Small intestine (tissue), 7 donors: ENCODE data around the gene AFTPH. TPM values are rescaled to one million over a fixed set of nuclear protein-coding genes. Genes with fewer than 3 reads are reported as not detected.

Experiments used
- DNase-seq, 2 donors: peaks; one replicate each; pipeline versions ENCODE4 v3.0.0 to v3.0.0-alpha.2; 2013
- FAIRE-seq: peaks from 2 replicates; lab custom pipeline; 2012; peaks lifted over from hg19 to GRCh38; lab: Jason Lieb, UNC
- H3K27ac ChIP-seq, 3 donors: one replicate each; pipeline ENCODE4 v1.5.1; 2013; ENCODE audit warnings: low read length in 2 of 3, mild to moderate bottlenecking in 2 of 3, control low read depth in 1 of 3, inconsistent platforms in 1 of 3, low read depth in 1 of 3, moderate library complexity in 1 of 3
- H3K27me3 ChIP-seq, 3 donors: one replicate each; pipeline ENCODE4 v1.6.1; 2013; ENCODE audit warnings: low read length in 3 of 3, inconsistent platforms in 1 of 3; ENCODE audit not compliant: control insufficient read depth in 3 of 3, insufficient read depth in 3 of 3
- H3K36me3 ChIP-seq, 3 donors: one replicate each; pipeline ENCODE4 v1.6.1; 2013; ENCODE audit warnings: low read length in 3 of 3, inconsistent platforms in 1 of 3, low read depth in 1 of 3, mild to moderate bottlenecking in 1 of 3, moderate library complexity in 1 of 3; ENCODE audit not compliant: control insufficient read depth in 3 of 3, insufficient read depth in 2 of 3
- H3K4me1 ChIP-seq, 3 donors: one replicate each; pipeline ENCODE4 v1.6.1; 2013; ENCODE audit warnings: low read length in 2 of 3, inconsistent platforms in 1 of 3, low read depth in 1 of 3, mild to moderate bottlenecking in 1 of 3, moderate library complexity in 1 of 3; ENCODE audit not compliant: control insufficient read depth in 3 of 3, insufficient read depth in 2 of 3
- H3K4me3 ChIP-seq, 3 donors: one replicate each; pipeline ENCODE4 v1.5.1; 2013; ENCODE audit warnings: low read length in 3 of 3, control low read depth in 1 of 3, inconsistent platforms in 1 of 3, low read depth in 1 of 3, mild to moderate bottlenecking in 1 of 3, moderate library complexity in 1 of 3
- H3K9me3 ChIP-seq, 2 donors: one replicate each; pipeline ENCODE4 v1.6.1; 2013; ENCODE audit warnings: low read depth in 1 of 2, low read length in 1 of 2; ENCODE audit not compliant: control insufficient read depth in 2 of 2, insufficient read depth in 1 of 2
- WGBS, 3 donors: extraction: QIAGEN DNeasy Blood & Tissue Kit; methylation state at CpG; one replicate each; pipeline ENCODE4 v1.1.7; 2013; 5-methylcytosine and 5-hydroxymethylcytosine counted together
- polyA plus RNA-seq, 4 donors: library from polyadenylated mRNA; stranded (reverse) in 3 of 4; unstranded in 1 of 4; fragments of 200-250 nt in 3 of 4; fragments of 120-200 nt in 1 of 4; gene quantifications; one replicate each; pipeline versions ENCODE4 v1.2.1 to v1.2.3, GENCODE V29; 2013
- donor health status: healthy with polysubstance abuse.
- donor health status: control.
- donor health status: control.
- donor health status: Bipolar disorder and iron deficiency.
- donor health status: healthy.

The AFTPH gene
- polyA plus RNA-seq, 4 donors = 27.2 to 51.0 (median 43.6) TPM

DNA sequence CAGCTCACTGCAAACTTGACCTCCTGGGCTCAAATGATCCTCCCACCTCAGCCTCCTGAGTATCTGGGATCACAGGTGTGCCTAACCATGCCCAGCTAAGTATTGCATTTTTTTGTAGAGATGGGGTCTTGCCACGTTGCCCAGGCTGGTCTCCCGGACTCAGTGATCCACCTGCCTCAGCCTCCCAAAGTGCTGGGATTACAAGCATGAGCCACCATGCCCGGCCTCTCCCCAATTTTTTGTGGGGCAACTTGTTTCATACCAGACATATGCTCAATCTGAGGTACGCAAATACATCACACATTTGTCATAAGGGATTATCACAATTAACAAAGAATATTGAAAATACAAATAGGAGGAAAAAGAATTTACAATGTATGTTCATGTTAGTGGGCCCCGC, 42.5 kb upstream of the AFTPH start:
- FAIRE-seq = no peak
- Histone ChIP-seq H3K36me3 (no peaks in the 10 kb centered on the region), H3K27me3 (no peaks in the 10 kb centered on the region), H3K9me3 (no peaks in the 10 kb centered on the region), H3K4me1 (peaks cover 0 to 8% (median 0%) of the 10 kb centered on the region in 3 donors), H3K27ac (no peak overlapping the region), H3K4me3 (no peak overlapping the region)
- 88 to 92% (median 91%) methylated on average over 5 of the region's 5 CpGs for WGBS, 3 donors
- no peak for DNase-seq

DNA sequence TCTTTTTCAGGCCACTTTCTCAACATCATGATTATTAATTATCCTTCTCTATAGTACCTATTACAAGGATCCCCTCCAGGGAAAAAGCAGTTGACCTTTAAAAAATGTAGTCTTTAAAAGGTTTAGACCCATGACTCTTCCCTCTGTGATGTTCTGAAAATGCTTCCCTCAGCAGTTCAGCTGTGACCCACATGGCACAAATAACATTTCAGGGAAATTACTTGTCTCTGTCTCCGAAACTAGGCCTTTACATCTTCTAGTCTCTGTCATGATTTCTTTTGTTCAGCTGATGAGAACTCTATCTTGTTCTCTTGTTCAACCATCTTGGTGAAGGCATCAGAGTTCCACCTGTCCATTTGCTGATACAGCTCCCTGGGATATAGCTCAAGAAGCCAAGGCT, 41.9 kb upstream of the AFTPH start:
- Histone ChIP-seq H3K27ac (no peak overlapping the region), H3K4me3 (no peak overlapping the region), H3K27me3 (no peaks in the 10 kb centered on the region), H3K4me1 (peaks cover 0 to 8% (median 0%) of the 10 kb centered on the region in 3 donors), H3K36me3 (no peaks in the 10 kb centered on the region), H3K9me3 (no peaks in the 10 kb centered on the region)
- DNase-seq (no peak), FAIRE-seq (no peak)
- WGBS, 3 donors = 75 to 90% (median 80%) methylated on average over 1 of the region's 1 CpG

DNA sequence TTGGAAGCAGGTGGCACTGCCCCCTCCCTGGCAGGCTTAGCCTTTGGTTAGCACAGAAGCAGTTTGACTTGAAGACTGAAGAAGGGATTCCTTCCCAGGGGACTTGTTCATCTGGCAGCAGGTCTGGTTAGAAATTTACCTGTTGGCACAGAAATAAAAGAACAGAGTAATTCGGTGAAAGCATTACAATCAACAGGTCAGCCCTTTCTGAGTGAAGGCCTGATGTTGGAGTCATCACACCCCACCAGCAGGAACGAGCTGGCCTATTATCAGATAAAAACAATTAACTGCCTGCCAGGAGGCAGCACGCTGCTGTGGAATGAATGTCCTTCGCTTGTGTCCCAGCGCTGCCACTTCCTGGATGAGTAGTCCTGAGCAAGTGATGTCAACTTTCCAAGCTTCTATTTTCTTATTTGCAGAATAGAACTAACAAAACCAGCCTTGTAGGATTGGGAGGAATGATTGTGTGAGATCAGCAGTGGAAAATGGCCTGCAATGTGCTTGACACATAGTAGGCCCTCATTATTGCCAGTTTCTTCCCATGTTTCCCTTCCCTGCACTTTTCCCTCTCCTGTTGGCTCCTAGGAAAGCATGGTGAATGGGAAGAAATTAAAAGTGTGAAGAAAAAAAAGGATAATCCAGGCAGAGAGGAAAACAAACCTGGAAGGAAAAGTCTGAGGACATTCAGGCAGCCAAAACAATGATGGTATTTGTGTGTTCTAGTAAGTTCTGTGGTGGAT, 41.2 kb upstream of the AFTPH start:
- no peaks in the 10 kb centered on the region for H3K27me3 ChIP-seq
- H3K4me3 ChIP-seq = no peak overlapping the region
- WGBS, 3 donors = 8 to 49% (median 28%) methylated on average over 5 of the region's 5 CpGs
- FAIRE-seq (no peak), DNase-seq (peak; percentile 66 to 72)
- H3K36me3 ChIP-seq = no peaks in the 10 kb centered on the region
- H3K4me1 ChIP-seq = peaks cover 0 to 8% (median 0%) of the 10 kb centered on the region in 3 donors
- peak overlapping the region in 1 of 3 donors; percentile 44 for H3K27ac ChIP-seq
- H3K9me3 ChIP-seq = no peaks in the 10 kb centered on the region

DNA sequence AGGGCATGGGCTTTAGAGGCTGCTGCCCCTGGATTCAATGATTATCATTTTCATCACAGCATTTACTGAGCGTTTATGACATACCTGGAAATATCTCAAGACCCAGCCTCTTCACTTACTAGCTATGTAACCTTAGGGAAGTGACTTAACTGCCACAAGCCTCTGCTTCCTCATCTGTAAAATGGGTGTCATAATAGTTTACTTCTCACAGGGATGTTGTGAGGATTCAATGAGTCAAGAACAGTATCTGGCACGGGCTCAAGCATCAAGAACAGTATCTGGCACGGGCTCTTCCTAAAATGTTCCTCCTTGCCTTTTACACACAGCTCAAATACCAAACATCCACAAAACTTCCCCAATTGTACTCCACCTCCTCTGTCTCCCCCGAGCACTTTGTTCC, 38.8 kb upstream of the AFTPH start:
- Histone ChIP-seq H3K4me3 (no peak overlapping the region), H3K36me3 (no peaks in the 10 kb centered on the region), H3K4me1 (peaks cover 0 to 8% (median 0%) of the 10 kb centered on the region in 3 donors), H3K27me3 (no peaks in the 10 kb centered on the region), H3K27ac (no peak overlapping the region), H3K9me3 (no peaks in the 10 kb centered on the region)
- WGBS, 3 donors = 59 to 86% (median 81%) methylated on average over 4 of the region's 4 CpGs
- DNase-seq = no peak
- no peak for FAIRE-seq

DNA sequence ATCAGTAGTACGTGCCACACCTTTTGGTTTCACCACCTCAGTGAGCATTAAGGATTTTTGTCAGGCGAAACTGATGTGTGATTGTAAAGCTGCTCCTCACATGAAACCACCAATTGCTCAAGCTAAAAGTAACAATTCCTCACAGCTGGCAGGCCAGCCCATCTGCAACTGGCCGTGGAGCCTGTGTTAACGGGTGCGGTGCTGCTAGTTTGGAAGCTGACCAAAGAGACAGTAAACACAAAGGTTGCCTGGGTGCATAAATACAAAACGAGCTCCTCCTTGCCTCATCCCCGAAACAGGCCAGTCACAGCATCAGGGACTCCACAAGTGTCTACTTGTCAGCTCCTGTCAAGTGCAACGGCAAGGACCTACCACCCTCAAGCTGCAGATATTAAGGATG, 38.2 kb upstream of the AFTPH start:
- H3K4me3 ChIP-seq = no peak overlapping the region
- no peaks in the 10 kb centered on the region for H3K27me3 ChIP-seq
- H3K4me1 ChIP-seq = peaks cover 0 to 6% (median 0%) of the 10 kb centered on the region in 3 donors
- FAIRE-seq (no peak), DNase-seq (no peak)
- no peaks in the 10 kb centered on the region for H3K9me3 ChIP-seq
- H3K27ac ChIP-seq = no peak overlapping the region
- no peaks in the 10 kb centered on the region for H3K36me3 ChIP-seq
- WGBS, 3 donors = 56 to 63% (median 56%) methylated on average over 8 of the region's 8 CpGs

DNA sequence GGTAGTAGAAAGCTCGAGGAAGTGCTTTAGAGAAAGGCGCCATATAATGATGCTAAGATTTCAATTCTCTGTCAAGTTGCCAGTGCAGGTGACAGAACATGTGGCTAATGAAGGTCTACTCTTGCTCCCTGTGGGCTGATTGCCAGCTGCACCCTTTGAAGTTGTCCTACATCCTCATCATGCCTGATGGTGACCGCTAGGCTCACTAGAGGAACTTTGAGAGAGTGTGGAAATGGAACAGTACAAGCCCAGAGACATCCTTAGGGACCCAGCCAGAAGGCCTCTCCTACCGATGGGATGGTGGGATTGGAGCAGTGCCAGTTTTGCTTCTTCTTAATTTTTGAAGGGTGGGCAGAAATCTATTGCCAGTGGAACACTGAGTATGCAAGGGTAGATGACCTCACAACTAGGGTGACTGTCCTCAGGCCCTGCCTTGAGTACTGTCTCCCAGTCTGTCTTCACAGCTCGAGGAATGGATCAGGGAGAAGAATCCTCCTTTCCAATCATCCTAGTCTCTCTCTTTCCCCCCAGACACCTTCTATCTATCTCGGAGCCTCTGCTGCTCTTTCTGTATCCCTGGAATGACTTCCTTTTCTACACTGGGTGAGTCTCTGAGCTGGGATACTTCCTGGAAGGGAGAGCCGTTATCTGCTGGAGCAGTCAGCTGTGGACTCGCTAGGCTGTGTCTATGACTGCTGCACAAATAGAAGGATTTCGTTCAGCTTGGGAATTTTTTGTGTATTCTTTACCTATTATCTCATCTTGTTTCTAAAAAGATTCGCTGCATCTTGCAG, 36.7 kb upstream of the AFTPH start:
- Histone ChIP-seq H3K4me1 (peaks cover 0 to 4% (median 0%) of the 10 kb centered on the region in 3 donors), H3K4me3 (no peak overlapping the region), H3K9me3 (no peaks in the 10 kb centered on the region), H3K36me3 (no peaks in the 10 kb centered on the region), H3K27ac (no peak overlapping the region), H3K27me3 (no peaks in the 10 kb centered on the region)
- no peak for FAIRE-seq
- 18 to 49% (median 35%) methylated on average over 10 of the region's 10 CpGs for WGBS, 3 donors
- DNase-seq = peak in 1 of 2 donors; percentile 29

DNA sequence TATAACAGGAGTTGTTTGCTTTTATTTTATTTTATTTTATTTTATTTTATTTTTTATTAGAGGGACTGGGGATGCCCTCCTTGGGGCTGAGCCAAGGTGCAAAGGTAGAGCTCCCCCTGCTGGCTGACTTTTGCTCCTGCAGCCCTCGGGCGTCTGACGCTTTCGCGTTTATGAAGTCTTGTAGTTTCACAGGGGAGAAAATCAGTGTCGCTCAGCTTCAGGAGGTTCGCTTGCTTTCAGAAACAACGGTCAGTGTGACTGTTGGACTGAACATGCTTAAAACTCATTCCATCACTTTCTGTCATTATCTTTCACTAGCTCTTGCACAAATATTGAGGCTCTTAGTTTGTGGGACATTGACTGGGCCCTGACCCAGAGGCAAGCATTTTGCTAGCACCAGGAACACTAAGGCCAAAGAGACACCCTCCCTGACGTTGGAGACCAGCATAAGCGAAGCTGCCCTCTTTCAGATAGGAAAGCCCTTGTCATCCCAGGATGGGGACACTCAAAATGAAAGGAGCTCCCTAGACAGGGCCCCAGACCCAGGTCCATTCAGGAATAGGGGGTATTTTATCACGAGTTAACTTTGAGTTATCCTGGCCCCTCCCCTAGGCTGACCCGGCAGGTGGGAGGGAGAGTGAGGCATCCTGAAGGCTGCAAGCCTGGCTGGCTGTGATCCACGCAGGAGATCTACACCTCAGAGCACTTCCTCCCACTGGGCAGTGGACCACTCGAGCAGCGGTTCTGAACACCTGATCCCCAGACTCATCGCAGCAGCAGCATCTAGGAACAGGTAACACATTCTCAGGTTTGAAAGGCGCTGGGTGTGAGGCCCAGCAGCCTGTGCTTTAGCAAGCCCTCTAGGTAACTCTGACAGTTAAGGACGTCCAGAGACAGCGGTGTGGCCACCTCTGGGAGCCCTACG, 35.8 kb upstream of the AFTPH start:
- FAIRE-seq (no peak), DNase-seq (peak; percentile 68 to 82)
- WGBS, 3 donors = 48 to 50% (median 49%) methylated on average over 20 of the region's 20 CpGs
- H3K4me3 ChIP-seq = no peak overlapping the region
- no peaks in the 10 kb centered on the region for H3K27me3 ChIP-seq
- H3K4me1 ChIP-seq = no peaks in the 10 kb centered on the region
- no peaks in the 10 kb centered on the region for H3K36me3 ChIP-seq
- no peaks in the 10 kb centered on the region for H3K9me3 ChIP-seq
- H3K27ac ChIP-seq = no peak overlapping the region
